ENCODE data around the gene UPB1. TPM values are rescaled to one million over a fixed set of nuclear protein-coding genes. Genes with fewer than 3 reads are reported as not detected.

Gene UPB1
- total and polyA plus RNA-seq, 9 of the 15 experiments (the other 6 are each of a cell fraction or from before 2014, with no cell fraction given) = 0.06 to 0.11 TPM; not detected in 7

DNA sequence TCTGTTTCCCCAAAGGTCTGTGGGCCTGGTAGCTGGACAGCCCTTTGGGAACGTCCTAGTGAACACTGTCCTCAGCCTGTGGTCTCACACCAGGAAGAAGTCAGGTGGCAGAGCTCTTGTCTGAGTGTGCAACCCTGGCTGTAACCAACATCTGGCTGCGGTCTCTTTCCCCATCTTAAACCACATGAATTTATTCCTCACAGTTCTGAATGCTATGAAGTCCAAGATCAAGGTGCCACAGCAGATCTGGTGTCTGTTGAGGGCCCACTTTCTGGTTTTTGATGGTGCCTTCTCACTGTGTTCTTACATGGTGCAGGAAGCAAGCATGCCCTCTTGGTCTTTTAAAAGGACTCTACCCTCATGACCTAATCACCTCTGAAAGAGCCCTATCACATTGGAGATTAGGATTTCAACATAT, 2.7 kb downstream of the UPB1 start:
- Histone ChIP-seq H3K9me1 (ENCODE audit: control insufficient read depth, insufficient read depth, low read length) (no peaks in the 10 kb centered on the region), H2AFZ (ENCODE audit: low read depth, low read length) (no peak overlapping the region), H3K27ac (ENCODE audit: extremely low read depth, low read depth, low read length) (no peak overlapping the region), H3K4me3 (no peak overlapping the region), H4K20me1 (replicated peaks; ENCODE audit: control insufficient read depth, insufficient read depth, low read length) (no peaks in the 10 kb centered on the region), H3K4me1 (replicated peaks in 1 of 2; ENCODE audit: control insufficient read depth in 2 of 2, insufficient read depth in 2 of 2, low read length in 2 of 2) (peaks cover 0 to 8% of the 10 kb centered on the region in 2 experiments; a peak in 1 of 5 replicates), H3K36me3 (ENCODE audit: control insufficient read depth, insufficient read depth, low read length) (no peaks in the 10 kb centered on the region), H3K9ac (ENCODE audit: insufficient read depth in 1 of 2, low read depth in 2 of 2, low read length in 2 of 2) (no peak overlapping the region), H3K4me2 (ENCODE audit: insufficient read depth, low read length) (no peak overlapping the region), H3K27me3 (ENCODE audit: control insufficient read depth in 2 of 2, insufficient read depth in 2 of 2, low read length in 2 of 2) (peaks cover 0 to 48% of the 10 kb centered on the region in 2 experiments; a peak in 3 of 5 replicates), H3K79me2 (ENCODE audit: control insufficient read depth, insufficient read depth, low read length) (no peaks in the 10 kb centered on the region), H3K9me3 (replicated peaks; ENCODE audit: control insufficient read depth, insufficient read depth, low read depth, low read length) (no peaks in the 10 kb centered on the region)
- DNase-seq (ENCODE audit: extremely low read depth in 1 of 4, low spot score in 3 of 4) (no peak), ATAC-seq (no peak), FAIRE-seq (no peak)
- no TSS peak for BruUV-seq (replicated peaks)
- intact Hi-C loops (cut with micrococcal nuclease) = no loop called here
- POLR2A ChIA-PET = interaction anchor here (1.4 kb wide), 1 partner anchor 15 kb away, joined by 5 read pairs; no protein-coding TSS in a partner anchor
- TF ChIP-seq, protein P1, sequence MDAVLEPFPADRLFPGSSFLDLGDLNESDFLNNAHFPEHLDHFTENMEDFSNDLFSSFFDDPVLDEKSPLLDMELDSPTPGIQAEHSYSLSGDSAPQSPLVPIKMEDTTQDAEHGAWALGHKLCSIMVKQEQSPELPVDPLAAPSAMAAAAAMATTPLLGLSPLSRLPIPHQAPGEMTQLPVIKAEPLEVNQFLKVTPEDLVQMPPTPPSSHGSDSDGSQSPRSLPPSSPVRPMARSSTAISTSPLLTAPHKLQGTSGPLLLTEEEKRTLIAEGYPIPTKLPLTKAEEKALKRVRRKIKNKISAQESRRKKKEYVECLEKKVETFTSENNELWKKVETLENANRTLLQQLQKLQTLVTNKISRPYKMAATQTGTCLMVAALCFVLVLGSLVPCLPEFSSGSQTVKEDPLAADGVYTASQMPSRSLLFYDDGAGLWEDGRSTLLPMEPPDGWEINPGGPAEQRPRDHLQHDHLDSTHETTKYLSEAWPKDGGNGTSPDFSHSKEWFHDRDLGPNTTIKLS (IDR thresholded peaks at IDR 0.05; ENCODE audit: borderline replicate concordance, low read depth) = no peak
- no peak for TF ChIP-seq ZNF830 (CRISPR knock-in tag; IDR thresholded peaks at IDR 0.05)
- TF ChIP-seq, protein P2, sequence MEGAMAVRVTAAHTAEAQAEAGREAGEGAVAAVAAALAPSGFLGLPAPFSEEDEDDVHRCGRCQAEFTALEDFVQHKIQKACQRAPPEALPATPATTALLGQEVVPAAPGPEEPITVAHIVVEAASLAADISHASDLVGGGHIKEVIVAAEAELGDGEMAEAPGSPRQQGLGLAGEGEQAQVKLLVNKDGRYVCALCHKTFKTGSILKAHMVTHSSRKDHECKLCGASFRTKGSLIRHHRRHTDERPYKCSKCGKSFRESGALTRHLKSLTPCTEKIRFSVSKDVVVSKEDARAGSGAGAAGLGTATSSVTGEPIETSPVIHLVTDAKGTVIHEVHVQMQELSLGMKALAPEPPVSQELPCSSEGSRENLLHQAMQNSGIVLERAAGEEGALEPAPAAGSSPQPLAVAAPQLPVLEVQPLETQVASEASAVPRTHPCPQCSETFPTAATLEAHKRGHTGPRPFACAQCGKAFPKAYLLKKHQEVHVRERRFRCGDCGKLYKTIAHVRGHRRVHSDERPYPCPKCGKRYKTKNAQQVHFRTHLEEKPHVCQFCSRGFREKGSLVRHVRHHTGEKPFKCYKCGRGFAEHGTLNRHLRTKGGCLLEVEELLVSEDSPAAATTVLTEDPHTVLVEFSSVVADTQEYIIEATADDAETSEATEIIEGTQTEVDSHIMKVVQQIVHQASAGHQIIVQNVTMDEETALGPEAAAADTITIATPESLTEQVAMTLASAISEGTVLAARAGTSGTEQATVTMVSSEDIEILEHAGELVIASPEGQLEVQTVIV (CRISPR knock-in tag; IDR thresholded peaks at IDR 0.05; ENCODE audit: borderline replicate concordance) = no peak
- TF ChIP-seq NEUROD1 (IDR thresholded peaks at IDR 0.05; ENCODE audit: borderline replicate concordance, low read depth, low read length, partially characterized antibody) = no peak
- no peak for TF ChIP-seq RFX1 (IDR thresholded peaks at IDR 0.05)
- TF ChIP-seq, protein P3, sequence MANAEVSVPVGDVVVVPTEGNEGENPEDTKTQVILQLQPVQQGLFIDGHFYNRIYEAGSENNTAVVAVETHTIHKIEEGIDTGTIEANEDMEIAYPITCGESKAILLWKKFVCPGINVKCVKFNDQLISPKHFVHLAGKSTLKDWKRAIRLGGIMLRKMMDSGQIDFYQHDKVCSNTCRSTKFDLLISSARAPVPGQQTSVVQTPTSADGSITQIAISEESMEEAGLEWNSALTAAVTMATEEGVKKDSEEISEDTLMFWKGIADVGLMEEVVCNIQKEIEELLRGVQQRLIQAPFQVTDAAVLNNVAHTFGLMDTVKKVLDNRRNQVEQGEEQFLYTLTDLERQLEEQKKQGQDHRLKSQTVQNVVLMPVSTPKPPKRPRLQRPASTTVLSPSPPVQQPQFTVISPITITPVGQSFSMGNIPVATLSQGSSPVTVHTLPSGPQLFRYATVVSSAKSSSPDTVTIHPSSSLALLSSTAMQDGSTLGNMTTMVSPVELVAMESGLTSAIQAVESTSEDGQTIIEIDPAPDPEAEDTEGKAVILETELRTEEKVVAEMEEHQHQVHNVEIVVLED (CRISPR knock-in tag; IDR thresholded peaks at IDR 0.05) = no peak
- TF ChIP-seq, protein P4, sequence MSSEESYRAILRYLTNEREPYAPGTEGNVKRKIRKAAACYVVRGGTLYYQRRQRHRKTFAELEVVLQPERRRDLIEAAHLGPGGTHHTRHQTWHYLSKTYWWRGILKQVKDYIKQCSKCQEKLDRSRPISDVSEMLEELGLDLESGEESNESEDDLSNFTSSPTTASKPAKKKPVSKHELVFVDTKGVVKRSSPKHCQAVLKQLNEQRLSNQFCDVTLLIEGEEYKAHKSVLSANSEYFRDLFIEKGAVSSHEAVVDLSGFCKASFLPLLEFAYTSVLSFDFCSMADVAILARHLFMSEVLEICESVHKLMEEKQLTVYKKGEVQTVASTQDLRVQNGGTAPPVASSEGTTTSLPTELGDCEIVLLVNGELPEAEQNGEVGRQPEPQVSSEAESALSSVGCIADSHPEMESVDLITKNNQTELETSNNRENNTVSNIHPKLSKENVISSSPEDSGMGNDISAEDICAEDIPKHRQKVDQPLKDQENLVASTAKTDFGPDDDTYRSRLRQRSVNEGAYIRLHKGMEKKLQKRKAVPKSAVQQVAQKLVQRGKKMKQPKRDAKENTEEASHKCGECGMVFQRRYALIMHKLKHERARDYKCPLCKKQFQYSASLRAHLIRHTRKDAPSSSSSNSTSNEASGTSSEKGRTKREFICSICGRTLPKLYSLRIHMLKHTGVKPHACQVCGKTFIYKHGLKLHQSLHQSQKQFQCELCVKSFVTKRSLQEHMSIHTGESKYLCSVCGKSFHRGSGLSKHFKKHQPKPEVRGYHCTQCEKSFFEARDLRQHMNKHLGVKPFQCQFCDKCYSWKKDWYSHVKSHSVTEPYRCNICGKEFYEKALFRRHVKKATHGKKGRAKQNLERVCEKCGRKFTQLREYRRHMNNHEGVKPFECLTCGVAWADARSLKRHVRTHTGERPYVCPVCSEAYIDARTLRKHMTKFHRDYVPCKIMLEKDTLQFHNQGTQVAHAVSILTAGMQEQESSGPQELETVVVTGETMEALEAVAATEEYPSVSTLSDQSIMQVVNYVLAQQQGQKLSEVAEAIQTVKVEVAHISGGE (CRISPR knock-in tag; IDR thresholded peaks at IDR 0.05) = no peak
- TF ChIP-seq, protein P5, sequence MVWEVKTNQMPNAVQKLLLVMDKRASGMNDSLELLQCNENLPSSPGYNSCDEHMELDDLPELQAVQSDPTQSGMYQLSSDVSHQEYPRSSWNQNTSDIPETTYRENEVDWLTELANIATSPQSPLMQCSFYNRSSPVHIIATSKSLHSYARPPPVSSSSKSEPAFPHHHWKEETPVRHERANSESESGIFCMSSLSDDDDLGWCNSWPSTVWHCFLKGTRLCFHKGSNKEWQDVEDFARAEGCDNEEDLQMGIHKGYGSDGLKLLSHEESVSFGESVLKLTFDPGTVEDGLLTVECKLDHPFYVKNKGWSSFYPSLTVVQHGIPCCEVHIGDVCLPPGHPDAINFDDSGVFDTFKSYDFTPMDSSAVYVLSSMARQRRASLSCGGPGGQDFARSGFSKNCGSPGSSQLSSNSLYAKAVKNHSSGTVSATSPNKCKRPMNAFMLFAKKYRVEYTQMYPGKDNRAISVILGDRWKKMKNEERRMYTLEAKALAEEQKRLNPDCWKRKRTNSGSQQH (CRISPR knock-in tag; IDR thresholded peaks at IDR 0.05) = no peak
- CTCF ChIA-PET (ENCODE audit: low intra/inter-chr PET ratio) = no interaction called here
- in situ Hi-C loops (cut with MboI) = no loop called here
- 0% methylated on average over 2 of the region's 2 CpGs for WGBS (ENCODE audit: insufficient coverage, low coverage, missing lambda C conversion rate)

All from K562 (cell line).